HG02588 (cell line): ENCODE measurements around the gene USP50.
A peak's percentile ranks its signal among the peaks of the same experiment; 100 is the strongest.
"Not testable (repeated sequence)": the region's sequence is repeated elsewhere in the genome, so short reads cannot be mapped to it uniquely, and the experiment has no call there.

Experiments
- ATAC-seq: cut with Tn5 transposase; IDR thresholded peaks from one replicate; pipeline ENCODE4 v1.9.1; 2021; ENCODE audit warnings: mild to moderate bottlenecking, moderate library complexity; ENCODE audit not compliant: unreplicated experiment

USP50 gene

DNA sequence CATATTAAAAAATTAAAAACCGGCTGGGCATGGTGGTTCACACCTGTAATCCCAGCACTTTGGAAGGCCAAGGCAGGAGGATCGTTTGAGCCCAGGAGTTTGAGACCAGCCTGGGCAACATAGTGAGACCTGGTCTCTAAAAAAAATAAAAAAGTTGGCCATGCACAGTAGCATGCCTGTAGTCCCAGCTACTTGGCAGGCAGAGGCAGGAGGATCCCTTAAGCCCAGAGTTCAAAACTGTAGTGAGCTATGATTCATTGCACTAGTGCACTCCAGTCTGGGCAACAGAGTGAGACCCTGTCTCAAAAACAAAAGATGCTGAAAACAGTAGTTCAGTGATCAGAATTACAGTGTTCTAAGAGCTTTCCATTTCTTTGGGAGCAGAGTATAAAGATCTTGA, 40.8 kb downstream of the USP50 start:
- not testable (repeated sequence) for ATAC-seq

DNA sequence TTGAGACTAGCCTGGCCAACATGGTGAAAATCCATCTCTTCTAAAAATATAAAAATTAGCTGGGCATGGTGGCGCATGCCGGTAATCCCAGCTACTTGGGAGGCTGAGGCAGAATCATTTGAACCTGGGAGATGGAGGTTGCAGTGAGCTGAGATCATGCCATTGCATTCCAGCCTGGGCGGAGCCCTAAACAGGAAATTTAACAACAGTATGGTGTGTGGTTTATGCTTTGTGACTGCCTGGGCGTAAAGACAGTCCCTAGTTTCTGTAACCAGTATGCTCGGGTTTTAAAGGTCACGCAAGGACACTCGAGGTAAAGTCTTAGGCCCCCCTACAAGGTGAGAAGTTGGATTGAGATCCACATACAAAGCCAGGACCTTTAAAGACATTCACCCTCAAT, 43.3 kb downstream of the USP50 start:
- no peak for ATAC-seq

DNA sequence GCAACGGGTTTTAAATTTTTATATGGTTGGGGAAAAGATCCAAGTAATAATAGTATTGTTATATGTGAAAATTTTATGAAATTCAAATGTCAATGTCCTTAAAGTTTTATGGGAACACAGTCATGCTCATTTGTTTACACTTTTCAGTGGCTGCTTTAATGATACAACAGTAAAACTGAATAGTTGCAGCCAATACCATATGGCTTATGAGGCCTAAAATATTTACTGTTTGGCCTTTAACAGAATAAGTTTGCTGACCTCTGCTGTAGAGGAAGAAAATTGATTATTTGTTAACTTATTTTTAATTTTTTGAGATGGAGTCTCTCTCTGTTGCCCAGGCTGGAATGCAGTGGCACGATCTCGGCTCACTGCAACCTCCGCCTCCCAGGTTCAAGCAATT, 44.7 kb downstream of the USP50 start:
- no peak for ATAC-seq

DNA sequence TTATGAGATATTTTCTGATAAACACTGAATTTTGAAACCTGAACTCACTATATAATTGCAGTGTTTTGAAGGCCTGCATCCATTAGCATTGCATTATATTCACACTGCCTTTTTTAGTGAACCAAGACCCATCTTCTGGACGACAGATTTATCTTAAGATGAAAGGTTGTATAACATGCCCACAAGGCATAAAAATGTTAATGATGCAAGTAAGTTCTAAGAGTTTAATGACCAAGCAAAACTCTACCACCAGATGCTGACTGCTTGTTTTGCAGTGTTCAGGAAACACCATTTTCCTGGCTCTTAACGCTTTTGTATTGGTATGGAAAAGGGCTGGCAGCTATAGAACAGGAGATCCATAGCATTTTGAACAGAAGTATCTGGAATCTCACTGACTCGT, 46.1 kb downstream of the USP50 start:
- no peak for ATAC-seq

DNA sequence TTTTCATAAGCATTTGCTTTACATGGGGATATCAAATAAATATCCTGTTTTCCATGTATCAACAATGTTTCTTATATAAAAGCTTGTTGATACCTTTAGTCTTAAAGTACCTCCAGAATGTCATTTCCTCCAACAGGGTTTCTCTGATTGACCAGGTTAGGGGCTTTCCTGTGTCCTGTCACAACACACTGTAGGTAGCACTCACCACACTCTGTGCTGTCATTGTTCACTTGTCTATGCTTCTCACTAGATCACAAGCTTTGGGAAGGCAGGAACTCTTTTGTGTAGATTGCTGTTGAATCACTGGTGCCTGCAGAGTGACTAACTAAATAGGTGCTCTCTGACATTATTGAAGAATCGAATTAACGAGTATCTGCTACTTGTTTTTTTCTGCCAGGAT, 49.8 kb downstream of the USP50 start:
- ATAC-seq, result no peak

DNA sequence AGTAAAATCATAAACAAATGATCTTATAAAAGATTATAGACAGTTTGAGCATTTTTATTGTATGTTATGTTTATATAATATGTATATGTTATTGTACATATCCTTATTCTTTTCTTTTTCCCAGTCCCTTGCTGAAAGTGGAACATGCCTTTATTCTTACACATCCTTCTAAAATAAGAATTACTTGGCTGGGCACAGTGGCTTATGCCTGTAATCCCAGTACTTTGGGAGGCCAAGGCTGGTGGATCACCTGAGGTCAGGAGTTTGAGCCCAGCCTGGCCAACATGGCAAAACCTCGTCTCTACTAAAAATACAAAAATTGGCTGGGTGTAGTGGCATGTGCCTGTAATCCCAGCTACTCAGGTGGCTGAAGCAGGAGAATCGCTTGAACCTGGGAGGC, 51.9 kb downstream of the USP50 start:
- not testable (repeated sequence) for ATAC-seq

DNA sequence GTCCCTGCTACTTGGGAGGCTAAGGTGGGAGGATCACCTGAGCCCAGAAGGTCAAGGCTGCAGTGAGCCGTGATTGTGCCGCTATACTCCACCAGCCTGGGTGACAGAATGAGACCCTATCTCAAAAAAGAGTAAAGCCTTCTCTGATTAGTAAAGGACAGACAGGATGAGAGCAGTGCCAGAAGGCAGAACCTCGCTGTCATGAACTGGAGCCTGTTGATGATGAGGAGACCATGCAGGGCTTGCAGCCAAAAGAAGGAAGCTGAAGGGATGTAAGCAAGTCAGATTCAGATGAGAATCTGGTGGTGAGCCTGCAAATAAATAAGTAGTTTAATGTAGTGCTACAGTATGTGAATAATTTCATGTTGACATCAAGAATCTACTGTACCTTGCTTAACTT, 52.8 kb downstream of the USP50 start:
- no peak for ATAC-seq

DNA sequence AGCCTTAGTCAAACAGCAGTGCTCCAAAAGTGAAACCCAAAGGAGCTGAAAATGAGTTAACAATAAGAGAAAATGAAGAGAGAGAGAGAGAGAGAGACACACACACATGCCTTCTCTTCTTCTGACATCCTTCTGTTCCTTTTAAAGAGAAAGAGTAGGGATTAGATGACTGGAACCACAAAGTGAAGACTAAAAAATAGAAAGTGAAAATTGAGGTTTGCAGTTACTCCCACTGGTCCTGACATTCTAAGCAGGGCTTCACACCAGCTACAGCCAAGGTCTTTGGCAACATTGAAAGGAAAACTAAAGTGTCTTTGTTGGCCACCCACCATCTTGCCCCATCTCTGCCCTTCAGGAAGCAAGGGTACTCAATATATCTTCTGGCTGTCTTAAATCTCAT, 59.2 kb downstream of the USP50 start:
- ATAC-seq, result no peak

DNA sequence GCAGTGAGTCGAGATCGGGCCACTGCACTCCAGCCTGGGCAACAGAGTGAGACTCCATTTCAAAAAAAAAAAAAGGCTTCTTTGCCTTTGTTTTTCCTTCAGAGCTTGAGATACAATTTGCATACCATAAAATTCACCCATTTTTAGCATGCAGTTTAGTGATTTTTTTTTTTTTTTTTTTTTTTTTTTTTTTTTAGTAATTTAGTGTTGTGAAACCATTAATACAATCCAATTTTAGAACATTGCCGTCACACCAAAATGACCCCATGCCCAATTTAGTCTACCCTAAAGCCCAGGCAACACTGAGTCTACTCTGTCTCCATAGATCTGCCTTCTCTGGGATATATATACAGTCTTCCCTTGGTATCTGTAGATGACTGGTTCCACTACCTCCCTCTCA, 61.1 kb downstream of the USP50 start:
- no peak for ATAC-seq

DNA sequence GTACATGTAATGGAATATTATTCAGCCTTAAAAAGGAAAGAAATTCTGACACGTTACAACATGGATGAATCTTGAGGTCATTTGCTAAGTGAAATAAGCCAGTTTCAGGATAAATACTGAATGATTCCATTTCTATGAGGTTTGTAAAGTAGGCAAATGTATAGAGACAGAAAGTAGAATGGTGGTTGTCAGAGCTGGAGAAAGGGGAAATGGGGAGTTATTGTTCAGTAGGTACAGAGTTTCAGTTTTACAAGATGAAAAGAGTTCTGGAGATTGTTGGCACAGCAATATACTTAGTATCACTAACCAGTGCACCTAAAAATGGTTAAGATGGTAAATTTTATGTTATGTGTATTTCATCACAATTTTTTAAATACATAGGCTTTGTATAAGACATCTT, 61.7 kb downstream of the USP50 start:
- ATAC-seq, result peak; percentile 70

DNA sequence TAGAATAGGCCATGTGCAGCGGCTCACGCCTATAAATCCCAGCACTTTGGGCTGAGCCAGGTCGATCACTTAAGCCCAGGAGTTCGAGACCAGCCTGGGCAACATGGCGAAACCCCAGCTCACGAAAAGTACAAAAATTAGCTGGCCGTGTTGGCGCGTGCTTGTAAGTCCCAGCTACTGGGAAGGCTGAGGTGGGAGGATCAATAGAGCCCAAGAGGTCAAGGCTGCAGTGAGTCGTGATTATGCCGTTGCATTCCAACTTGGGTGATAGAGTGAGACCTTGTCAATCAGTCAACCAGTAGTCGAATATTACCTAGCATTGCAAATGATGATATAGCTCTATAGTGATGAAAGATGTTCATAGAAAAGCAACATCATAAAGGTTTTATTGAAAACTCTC, 70.3 kb downstream of the USP50 start:
- no peak for ATAC-seq

DNA sequence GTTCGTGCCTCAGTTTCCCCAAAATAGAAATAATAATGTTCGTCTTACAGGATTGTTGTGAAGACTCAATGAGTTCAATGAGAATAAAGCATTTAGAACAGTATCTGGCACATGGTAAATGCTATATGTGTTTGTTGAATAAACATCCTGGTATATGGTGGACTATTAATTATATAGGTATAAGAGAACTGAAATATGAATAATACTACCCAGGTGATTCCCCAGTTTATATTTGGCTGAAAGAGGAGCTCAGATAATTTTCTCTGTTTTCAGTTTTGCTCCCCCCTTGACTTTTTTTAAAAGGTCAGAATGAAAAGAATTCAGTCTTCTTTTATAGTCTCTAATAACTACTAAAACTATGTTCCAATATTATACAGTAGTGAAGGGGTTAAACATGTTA, 75.4 kb downstream of the USP50 start:
- no peak for ATAC-seq

DNA sequence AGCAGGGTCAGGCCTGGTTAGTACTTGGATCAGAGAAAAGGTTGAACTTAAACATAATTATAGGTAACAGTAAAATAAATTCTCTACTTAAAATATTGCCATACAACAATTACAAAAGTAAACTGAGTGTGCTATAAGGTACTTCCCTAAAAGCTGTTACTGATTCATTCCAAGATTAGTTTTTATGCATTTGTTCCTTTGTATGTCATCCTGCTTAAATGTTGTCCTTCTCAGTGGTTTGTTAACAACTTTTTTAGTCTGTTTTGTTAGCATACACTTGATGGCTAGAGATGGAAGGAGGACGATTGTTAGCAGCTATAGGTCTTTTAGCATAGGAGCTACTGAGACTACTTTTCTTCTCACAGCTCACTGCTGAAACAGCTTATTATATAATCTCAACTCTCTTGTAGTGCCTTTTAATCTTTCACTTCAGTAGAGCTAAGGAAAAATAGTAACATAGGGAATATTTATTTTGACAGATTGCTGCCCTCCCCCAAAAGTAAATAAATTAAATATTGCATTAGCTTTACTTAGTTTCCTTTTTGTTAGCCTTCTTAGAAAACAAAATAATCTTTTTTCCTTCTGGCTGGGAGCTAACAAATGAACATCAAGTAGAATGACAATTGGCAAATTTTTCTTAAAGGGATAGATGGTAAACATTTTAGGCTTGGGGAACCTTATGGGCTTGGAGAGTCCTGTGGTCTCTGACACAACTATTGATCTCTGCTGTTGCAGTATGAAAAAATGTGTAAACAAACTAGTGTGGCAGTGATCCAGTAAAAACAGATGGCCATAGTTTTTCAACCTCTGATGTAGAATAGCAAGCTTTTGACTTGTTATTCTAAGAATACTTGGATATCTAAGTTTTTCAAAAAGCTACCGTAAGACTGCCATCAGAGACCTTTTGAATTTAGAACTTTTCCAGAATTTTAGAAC, 82.8 kb downstream of the USP50 start:
- ATAC-seq, result no peak

DNA sequence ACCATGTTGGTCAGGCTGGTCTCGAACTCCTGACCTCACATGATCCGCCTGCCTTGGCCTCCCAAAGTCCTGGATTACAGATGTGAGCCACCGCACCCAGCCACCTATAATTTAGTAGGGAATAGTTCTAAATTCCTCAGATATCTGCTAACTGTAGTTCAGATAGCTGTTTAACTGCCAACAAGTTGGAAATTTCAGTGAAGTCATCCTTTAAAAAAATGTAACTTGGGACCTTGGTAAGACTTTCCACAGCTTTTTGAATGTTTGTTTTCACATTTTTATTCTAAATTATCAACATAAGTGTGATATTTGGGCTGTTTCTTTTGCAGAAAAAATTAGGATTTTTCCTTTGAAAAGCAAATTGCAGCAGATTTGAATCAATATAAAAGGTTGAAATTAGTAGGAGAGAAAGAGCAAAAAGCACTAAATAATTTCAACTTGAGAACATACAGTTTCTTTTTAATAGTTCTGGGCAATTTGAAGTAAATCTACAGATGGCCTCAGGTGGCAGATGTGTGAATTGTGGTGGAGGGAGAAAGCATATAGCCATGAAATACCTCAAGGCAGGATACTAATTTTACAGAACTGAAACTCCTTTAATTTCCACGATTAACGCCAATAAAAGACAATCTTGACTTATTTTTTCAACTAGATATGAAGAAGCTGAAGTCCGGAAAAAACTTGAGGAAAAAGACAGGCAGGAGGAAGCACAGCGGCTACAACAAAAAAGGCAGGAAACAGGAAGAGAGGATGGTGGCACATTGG, 87.9 kb downstream of the USP50 start:
- no peak for ATAC-seq

DNA sequence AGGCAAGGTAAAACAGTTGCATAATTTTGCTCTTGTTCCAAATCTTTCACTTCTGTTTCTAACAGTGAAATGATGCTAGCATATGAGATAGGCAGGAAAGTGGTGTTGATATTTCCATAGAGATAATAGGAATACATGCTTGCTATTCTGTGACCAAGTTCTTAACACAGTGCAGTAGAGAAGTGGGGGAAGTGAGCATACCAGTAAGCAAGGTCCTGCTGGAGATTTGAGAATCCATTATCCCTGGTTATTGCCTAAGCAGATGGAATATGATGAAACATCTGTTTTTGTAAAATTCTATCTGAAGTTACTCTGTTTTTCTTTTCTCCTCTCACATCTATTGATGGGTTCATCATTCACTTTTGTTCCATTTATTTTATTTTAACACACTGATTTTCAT, 93.5 kb downstream of the USP50 start:
- ATAC-seq, result no peak
